ENCODE results near the gene SLC2A6. TPM values are rescaled to one million over a fixed set of nuclear protein-coding genes. Genes with fewer than 3 reads are reported as not detected.

The SLC2A6 gene
- polyA plus RNA-seq, 1 of the 3 experiments (the other 2 are of a cell fraction), result 5.2 TPM

- ChIA-PET CTCF (interaction anchor here (0.6 to 2.2 kb wide), 4 partner anchors 85 to 469 kb away, joined by 3 to 7 read pairs (median 4); no protein-coding TSS in a partner anchor), POLR2A (no interaction called here)
- Histone ChIP-seq H3K9me2 (no peaks in the 10 kb centered on the region), H3K27ac (ENCODE audit: low read depth in 2 of 2, low read length in 1 of 2) (no peak overlapping the region), H3K4me2 (no peak overlapping the region), H3K9ac (no peak overlapping the region), H3K9me3 (no peaks in the 10 kb centered on the region), H3K4me3 (ENCODE audit: low read depth in 2 of 2, low read length in 1 of 2) (no peak overlapping the region), H3K79me2 (ENCODE audit: insufficient read depth) (no peaks in the 10 kb centered on the region), H2AFZ (ENCODE audit: low read depth) (no peak overlapping the region), H3K4me1 (ENCODE audit: control insufficient read depth in 1 of 2, insufficient read depth in 2 of 2, low read depth in 1 of 2, low read length in 1 of 2) (peaks cover 0 to 32% of the 10 kb centered on the region in 2 experiments; a peak in 1 of 4 replicates), H3K36me3 (replicated peaks in 1 of 2; ENCODE audit: control insufficient read depth in 1 of 2, insufficient read depth in 2 of 2, low read length in 1 of 2) (no peaks in the 10 kb centered on the region), H3F3A (replicated peaks; ENCODE audit: insufficient read depth) (no peaks in the 10 kb centered on the region), H4K20me1 (ENCODE audit: insufficient read depth) (no peaks in the 10 kb centered on the region), H3K27me3 (ENCODE audit: insufficient read depth) (no peaks in the 10 kb centered on the region)
- WGBS (ENCODE audit: low lambda C conversion rate), result 88% methylated on average over 6 of the region's 12 CpGs
- TF ChIP-seq PBX3 (IDR thresholded peaks at IDR 0.05), result no peak
- no peak for TF ChIP-seq REST (IDR thresholded peaks at IDR 0.05; ENCODE audit: low read depth, low read length)
- TF ChIP-seq RCOR1 (IDR thresholded peaks at IDR 0.05; ENCODE audit: low read length), result no peak
- no peak for TF ChIP-seq EP300 (IDR thresholded peaks at IDR 0.05; ENCODE audit: borderline replicate concordance in 1 of 2, low read depth in 1 of 2, low read length in 1 of 2)
- peak; percentile 22 for DNase-seq
Measured at GRCh38 chr9:133490865-133491655, 12.2 kb upstream of the SLC2A6 start.

- H3K36me3 ChIP-seq (replicated peaks in 1 of 2; ENCODE audit: control insufficient read depth in 1 of 2, insufficient read depth in 2 of 2, low read length in 1 of 2), result no peaks in the 10 kb centered on the region
- no peaks in the 10 kb centered on the region for H3K27me3 ChIP-seq (ENCODE audit: insufficient read depth)
- no peaks in the 10 kb centered on the region for H4K20me1 ChIP-seq (ENCODE audit: insufficient read depth)
- no peak overlapping the region for H3K4me3 ChIP-seq (ENCODE audit: low read depth in 2 of 2, low read length in 1 of 2)
- DNase-seq, result peak; percentile 51
- no peaks in the 10 kb centered on the region for H3K9me2 ChIP-seq
- POLR2A ChIA-PET, result no interaction called here
- H3K4me1 ChIP-seq (ENCODE audit: control insufficient read depth in 1 of 2, insufficient read depth in 2 of 2, low read depth in 1 of 2, low read length in 1 of 2), result peaks cover 0 to 36% of the 10 kb centered on the region in 2 experiments; a peak in 1 of 4 replicates
- H2AFZ ChIP-seq (ENCODE audit: low read depth), result no peak overlapping the region
- H3F3A ChIP-seq (replicated peaks; ENCODE audit: insufficient read depth), result no peaks in the 10 kb centered on the region
- no peak for TF ChIP-seq GABPA (IDR thresholded peaks at IDR 0.05; ENCODE audit: low read depth)
- TF ChIP-seq REST (IDR thresholded peaks at IDR 0.05; ENCODE audit: low read depth, low read length), result no peak
- no peak for TF ChIP-seq USF2 (IDR thresholded peaks at IDR 0.05; ENCODE audit: borderline replicate concordance, low read depth, low read length)
- no peak for TF ChIP-seq GATA2 (CRISPR knock-in tag; IDR thresholded peaks at IDR 0.05)
- no peak for TF ChIP-seq JUND (IDR thresholded peaks at IDR 0.05)
- TF ChIP-seq USF1 (IDR thresholded peaks at IDR 0.05; ENCODE audit: borderline replicate concordance, low read depth), result no peak
- TF ChIP-seq SMC3 (IDR thresholded peaks at IDR 0.05; ENCODE audit: low read depth, low read length), result peak; percentile 16; the same call in 1 of the 2 replicates
- peak; percentile 52 for TF ChIP-seq RAD21 (IDR thresholded peaks at IDR 0.05; ENCODE audit: low read length)
- CTCF ChIA-PET, result interaction anchor here (0.6 to 2.2 kb wide), 9 partner anchors 12 to 468 kb away, joined by 3 to 7 read pairs (median 3); partner anchors contain the start of gene SLC2A6
- H3K79me2 ChIP-seq (ENCODE audit: insufficient read depth), result no peaks in the 10 kb centered on the region
- H3K27ac ChIP-seq (ENCODE audit: low read depth in 2 of 2, low read length in 1 of 2), result no peak overlapping the region
- 62% methylated on average over 8 of the region's 13 CpGs for WGBS (ENCODE audit: low lambda C conversion rate)
- H3K9me3 ChIP-seq, result no peaks in the 10 kb centered on the region
- H3K9ac ChIP-seq, result no peak overlapping the region
- no peak overlapping the region for H3K4me2 ChIP-seq
Measured at GRCh38 chr9:133490201-133490681, 11.3 kb upstream of the SLC2A6 start.

All from SK-N-SH (cell line).